OCI-LY3 (cell line): ENCODE measurements around the gene BABAM2.
"Not testable (repeated sequence)": the region's sequence is repeated elsewhere in the genome, so short reads cannot be mapped to it uniquely, and the experiment has no call there.

ENCODE experiments used
- H2AFZ ChIP-seq: fragments of 200-600, 300-600 bp; shearing (Covaris generic); 2 replicates; pipeline ENCODE4 v1.6.0; 2014; ENCODE audit warnings: antibody characterized with exemption, low read depth, low read length
- H3K27ac ChIP-seq: fragments of 200-600, 300-600 bp; sonication (generic); 2 replicates; pipeline ENCODE4 v1.5.1; 2014; ENCODE audit warnings: mild to moderate bottlenecking, low read length, moderate library complexity, mixed read lengths
- H3K27me3 ChIP-seq: fragments of 200-600, 300-600 bp; sonication (generic); 2 replicates; pipeline ENCODE4 v1.6.1; 2014; ENCODE audit warnings: low read depth, low read length, mixed read lengths
- H3K36me3 ChIP-seq: fragments of 200-600, 300-600 bp; sonication (generic); replicated peaks from 2 replicates; pipeline ENCODE3; 2014; ENCODE audit warnings: low read depth, low read length, mixed read lengths
- H3K4me1 ChIP-seq: fragments of 300-600, 200-600 bp; sonication (generic); 2 replicates; pipeline ENCODE4 v1.6.1; 2014; ENCODE audit warnings: low read length, mixed read lengths
- H3K4me2 ChIP-seq: fragments of 200-600, 300-600 bp; sonication (generic); 2 replicates; pipeline ENCODE4 v1.6.1; 2014; ENCODE audit warnings: low read length, mixed read lengths
- H3K4me3 ChIP-seq: fragments of 300-600, 200-600 bp; sonication (generic); 2 replicates; pipeline ENCODE4 v1.5.1; 2014; ENCODE audit warnings: antibody characterized with exemption, mild to moderate bottlenecking, low read length, moderate library complexity
- H3K79me2 ChIP-seq: fragments of 300-600, 200-600 bp; shearing (Covaris generic); 2 replicates; pipeline ENCODE4 v1.6.1; 2014; ENCODE audit warnings: mild to moderate bottlenecking, low read length, mixed read lengths
- H3K9ac ChIP-seq: fragments of 300-600, 200-600 bp; shearing (Covaris generic); 2 replicates; pipeline ENCODE4 v1.6.0; 2014; ENCODE audit warnings: mild to moderate bottlenecking, low read length, moderate library complexity
- H3K9me3 ChIP-seq: fragments of 200-600, 300-600 bp; shearing (Covaris generic); 2 replicates; pipeline ENCODE4 v1.6.1; 2014; ENCODE audit warnings: low read length, mixed read lengths; ENCODE audit not compliant: insufficient read depth
- H4K20me1 ChIP-seq: fragments of 200-600, 300-600 bp; sonication (generic); 2 replicates; pipeline ENCODE4 v1.6.1; 2016; ENCODE audit warnings: low read length, mixed read lengths; ENCODE audit not compliant: insufficient read depth
- EZH2phosphoT487 ChIP-seq: fragments of 200-600 bp; shearing (Covaris generic); IDR thresholded peaks from 2 replicates; pipeline ENCODE4 v1.6.1; 2018; ENCODE audit warnings: antibody characterized with exemption, mixed run types, low read depth
- TF ChIP-seq, protein P1 (sequence below): fragments of 200-600, 300-600 bp; sonication (generic); IDR thresholded peaks from 2 replicates; pipeline ENCODE4 v1.5.1; 2014; ENCODE audit warnings: antibody characterized with exemption, low read length, low read depth

The BABAM2 gene

DNA sequence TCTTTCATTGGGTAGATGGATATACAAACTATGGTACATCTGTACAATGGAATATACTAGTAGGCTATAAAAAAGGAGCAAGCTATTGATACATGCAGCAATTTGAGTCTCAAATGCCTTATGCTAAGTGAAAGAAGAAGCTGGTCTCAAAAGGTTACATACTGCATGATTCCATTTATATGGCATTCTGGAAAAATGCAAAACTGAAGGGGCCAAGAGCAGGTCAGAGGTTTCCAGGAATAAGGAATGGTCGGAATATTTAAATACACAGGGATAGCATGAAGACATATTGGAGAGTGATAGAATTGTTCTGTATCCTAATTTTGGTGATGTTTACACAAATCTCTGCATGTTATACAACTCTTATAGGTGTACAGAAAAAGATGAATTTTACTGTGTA lies 85.8 kb downstream of the BABAM2 start:
- H2AFZ ChIP-seq, result no peak overlapping the region
- H3K4me3 ChIP-seq, result no peak overlapping the region
- no peak overlapping the region for H3K4me2 ChIP-seq
- H3K4me1 ChIP-seq, result no peaks in the 10 kb centered on the region
- no peaks in the 10 kb centered on the region for H3K79me2 ChIP-seq
- H3K9ac ChIP-seq, result no peak overlapping the region
- no peaks in the 10 kb centered on the region for H3K27me3 ChIP-seq
- no peaks in the 10 kb centered on the region for H3K9me3 ChIP-seq
- H3K36me3 ChIP-seq, result no peaks in the 10 kb centered on the region
- TF ChIP-seq, protein P1, sequence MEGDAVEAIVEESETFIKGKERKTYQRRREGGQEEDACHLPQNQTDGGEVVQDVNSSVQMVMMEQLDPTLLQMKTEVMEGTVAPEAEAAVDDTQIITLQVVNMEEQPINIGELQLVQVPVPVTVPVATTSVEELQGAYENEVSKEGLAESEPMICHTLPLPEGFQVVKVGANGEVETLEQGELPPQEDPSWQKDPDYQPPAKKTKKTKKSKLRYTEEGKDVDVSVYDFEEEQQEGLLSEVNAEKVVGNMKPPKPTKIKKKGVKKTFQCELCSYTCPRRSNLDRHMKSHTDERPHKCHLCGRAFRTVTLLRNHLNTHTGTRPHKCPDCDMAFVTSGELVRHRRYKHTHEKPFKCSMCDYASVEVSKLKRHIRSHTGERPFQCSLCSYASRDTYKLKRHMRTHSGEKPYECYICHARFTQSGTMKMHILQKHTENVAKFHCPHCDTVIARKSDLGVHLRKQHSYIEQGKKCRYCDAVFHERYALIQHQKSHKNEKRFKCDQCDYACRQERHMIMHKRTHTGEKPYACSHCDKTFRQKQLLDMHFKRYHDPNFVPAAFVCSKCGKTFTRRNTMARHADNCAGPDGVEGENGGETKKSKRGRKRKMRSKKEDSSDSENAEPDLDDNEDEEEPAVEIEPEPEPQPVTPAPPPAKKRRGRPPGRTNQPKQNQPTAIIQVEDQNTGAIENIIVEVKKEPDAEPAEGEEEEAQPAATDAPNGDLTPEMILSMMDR, result no peak
- TF ChIP-seq EZH2phosphoT487, result no peak
- no peaks in the 10 kb centered on the region for H4K20me1 ChIP-seq
- no peak overlapping the region for H3K27ac ChIP-seq

DNA sequence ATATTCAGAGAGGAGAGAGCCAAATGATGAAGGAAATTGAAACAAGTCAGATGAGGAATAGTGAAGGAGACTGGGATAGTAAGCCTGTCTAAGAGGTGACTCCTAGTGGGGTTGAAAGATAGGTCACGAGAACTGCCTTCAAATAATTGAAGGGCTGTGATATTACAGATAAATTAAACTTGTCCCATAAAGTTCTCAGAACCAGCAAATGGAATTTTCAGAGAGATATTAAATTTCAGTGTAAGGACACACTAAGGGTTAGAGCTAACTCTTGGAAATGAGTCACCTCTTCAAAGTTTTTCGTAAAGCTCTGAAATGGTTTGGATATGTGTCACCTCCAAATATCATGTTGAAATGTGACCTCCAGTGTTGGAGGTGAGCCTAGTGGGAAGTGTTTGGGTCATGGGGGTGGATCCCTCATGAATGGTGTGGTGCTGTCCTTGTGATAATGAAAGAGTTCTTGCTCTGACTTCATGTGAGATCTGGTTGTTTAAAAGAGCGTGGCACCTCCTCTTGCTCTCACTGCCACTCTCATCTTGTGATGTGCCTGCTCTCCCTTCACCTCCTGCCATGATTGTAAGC lies 87.3 kb downstream of the BABAM2 start:
- H2AFZ ChIP-seq, result no peak overlapping the region
- no peaks in the 10 kb centered on the region for H3K4me1 ChIP-seq
- TF ChIP-seq, protein P1, result no peak
- TF ChIP-seq EZH2phosphoT487, result no peak
- H3K27ac ChIP-seq, result no peak overlapping the region
- H3K79me2 ChIP-seq, result no peaks in the 10 kb centered on the region
- no peaks in the 10 kb centered on the region for H3K27me3 ChIP-seq
- H3K36me3 ChIP-seq, result no peaks in the 10 kb centered on the region
- H3K9ac ChIP-seq, result no peak overlapping the region
- no peaks in the 10 kb centered on the region for H4K20me1 ChIP-seq
- no peaks in the 10 kb centered on the region for H3K9me3 ChIP-seq
- H3K4me2 ChIP-seq, result no peak overlapping the region
- no peak overlapping the region for H3K4me3 ChIP-seq

DNA sequence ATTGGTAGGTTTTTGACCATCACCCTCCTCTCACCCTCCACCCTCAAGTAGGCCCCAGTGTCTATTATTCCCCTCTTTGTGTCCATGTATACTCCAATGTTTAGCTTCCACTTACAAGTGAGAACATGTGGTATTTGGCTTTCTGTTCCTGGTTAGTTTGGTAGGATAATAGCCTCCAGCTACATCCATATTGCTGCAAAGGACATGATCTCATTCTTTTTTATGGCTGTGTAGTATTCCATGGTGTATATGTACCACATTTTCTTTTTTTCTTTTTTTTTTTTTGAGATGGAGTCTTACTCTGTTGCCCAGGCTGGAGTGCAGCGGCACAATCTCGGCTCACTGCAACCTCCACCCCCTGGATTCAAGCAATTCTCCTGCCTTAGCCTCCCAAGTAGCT lies 88.2 kb downstream of the BABAM2 start:
- not testable (repeated sequence) for H3K36me3 ChIP-seq, H3K79me2 ChIP-seq, H2AFZ ChIP-seq, H3K9me3 ChIP-seq, H3K4me1 ChIP-seq, H3K4me2 ChIP-seq, H3K4me3 ChIP-seq, H3K9ac ChIP-seq, H3K27ac ChIP-seq, H4K20me1 ChIP-seq, H3K27me3 ChIP-seq

DNA sequence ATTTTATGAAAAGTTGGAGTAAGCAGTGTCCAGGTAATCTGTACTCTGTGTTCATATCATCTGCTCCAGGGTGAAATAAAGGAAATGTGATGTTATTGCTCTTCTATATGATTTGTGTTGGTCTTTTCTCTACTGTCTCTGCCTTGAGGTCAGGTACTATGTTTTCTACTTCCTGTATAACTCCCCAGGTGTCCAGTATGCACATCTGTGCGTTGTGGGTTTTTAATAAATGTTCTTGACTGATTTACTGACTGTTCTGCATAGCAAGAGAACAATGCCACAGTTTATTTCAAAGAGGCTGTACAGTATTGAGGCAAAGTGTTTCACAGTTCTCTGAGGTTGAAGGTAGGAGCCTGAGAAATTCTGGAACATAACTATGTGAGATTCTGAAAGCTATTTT lies 89.7 kb downstream of the BABAM2 start:
- Histone ChIP-seq H4K20me1 (no peaks in the 10 kb centered on the region), H3K27me3 (no peaks in the 10 kb centered on the region), H3K9me3 (no peaks in the 10 kb centered on the region), H3K79me2 (no peaks in the 10 kb centered on the region), H3K4me2 (no peak overlapping the region), H2AFZ (no peak overlapping the region), H3K4me1 (no peaks in the 10 kb centered on the region), H3K27ac (no peak overlapping the region), H3K9ac (no peak overlapping the region), H3K4me3 (no peak overlapping the region), H3K36me3 (no peaks in the 10 kb centered on the region)
- TF ChIP-seq EZH2phosphoT487, result no peak
- TF ChIP-seq, protein P1, result no peak

DNA sequence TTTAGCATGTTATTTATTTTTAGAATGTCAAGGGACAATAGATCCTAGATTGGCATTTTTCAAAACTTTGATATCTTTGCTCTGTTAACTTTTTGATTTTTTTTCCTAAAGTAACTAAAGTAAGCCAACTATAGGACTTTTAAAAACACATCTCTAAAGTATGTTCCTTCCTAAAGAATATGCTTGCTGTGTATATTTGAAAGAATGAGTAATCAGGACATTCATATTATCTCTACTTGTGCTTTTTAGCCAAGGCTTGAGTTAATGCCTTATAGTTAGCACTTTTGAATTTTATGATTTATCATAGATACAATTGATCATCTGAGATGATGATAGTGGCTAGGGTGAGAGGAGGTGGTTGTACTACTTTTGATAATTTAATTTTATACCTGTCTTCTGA lies 93.6 kb downstream of the BABAM2 start:
- Histone ChIP-seq H3K9ac (no peak overlapping the region), H3K79me2 (no peaks in the 10 kb centered on the region), H3K27me3 (no peaks in the 10 kb centered on the region), H4K20me1 (no peaks in the 10 kb centered on the region), H3K36me3 (no peaks in the 10 kb centered on the region), H2AFZ (no peak overlapping the region), H3K9me3 (no peaks in the 10 kb centered on the region), H3K4me1 (no peaks in the 10 kb centered on the region), H3K27ac (no peak overlapping the region), H3K4me3 (no peak overlapping the region), H3K4me2 (no peak overlapping the region)
- no peak for TF ChIP-seq EZH2phosphoT487
- TF ChIP-seq, protein P1, result no peak
